CD4-positive, alpha-beta T cell treated with Interleukin-15 for 4 hours (primary cell): ENCODE measurements around the gene PAX1.

Experiments used
- DNase-seq: peaks from one replicate; pipeline ENCODE4 v3.0.0-alpha.2; 2020; ENCODE audit warnings: low spot score

PAX1 gene

GRCh38 chr20:21703717-21704407, 1.6 kb upstream of the PAX1 start:
- no peak for DNase-seq

- DNase-seq = no peak
Measured at GRCh38 chr20:21704408-21705385, 767 bp upstream of the PAX1 start.

GRCh38 chr20:21706261-21707195, 1.1 kb downstream of the PAX1 start:
- no peak for DNase-seq

DNA sequence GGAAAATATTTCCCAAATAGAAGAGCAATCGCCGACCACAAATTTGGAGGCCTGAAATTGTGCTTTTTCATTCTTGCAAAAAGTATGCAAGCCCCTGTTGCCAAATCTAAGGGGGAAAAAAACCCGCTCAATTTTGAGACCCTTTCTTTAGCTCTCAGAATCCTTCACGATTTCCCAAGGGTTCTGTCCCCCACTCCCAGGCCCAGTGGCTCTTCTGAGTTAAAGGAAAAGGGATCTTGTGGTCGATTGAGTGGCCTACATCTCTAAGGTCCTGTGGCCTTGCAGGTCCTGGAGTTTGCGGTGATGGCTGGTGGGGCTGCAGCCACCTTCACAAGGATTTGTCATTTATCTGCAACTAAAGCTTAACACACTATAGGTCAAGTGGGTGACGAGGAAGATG, 1.8 kb downstream of the PAX1 start:
- no peak for DNase-seq

GRCh38 chr20:21707999-21708737, 2.7 kb downstream of the PAX1 start:
- DNase-seq = no peak

DNA sequence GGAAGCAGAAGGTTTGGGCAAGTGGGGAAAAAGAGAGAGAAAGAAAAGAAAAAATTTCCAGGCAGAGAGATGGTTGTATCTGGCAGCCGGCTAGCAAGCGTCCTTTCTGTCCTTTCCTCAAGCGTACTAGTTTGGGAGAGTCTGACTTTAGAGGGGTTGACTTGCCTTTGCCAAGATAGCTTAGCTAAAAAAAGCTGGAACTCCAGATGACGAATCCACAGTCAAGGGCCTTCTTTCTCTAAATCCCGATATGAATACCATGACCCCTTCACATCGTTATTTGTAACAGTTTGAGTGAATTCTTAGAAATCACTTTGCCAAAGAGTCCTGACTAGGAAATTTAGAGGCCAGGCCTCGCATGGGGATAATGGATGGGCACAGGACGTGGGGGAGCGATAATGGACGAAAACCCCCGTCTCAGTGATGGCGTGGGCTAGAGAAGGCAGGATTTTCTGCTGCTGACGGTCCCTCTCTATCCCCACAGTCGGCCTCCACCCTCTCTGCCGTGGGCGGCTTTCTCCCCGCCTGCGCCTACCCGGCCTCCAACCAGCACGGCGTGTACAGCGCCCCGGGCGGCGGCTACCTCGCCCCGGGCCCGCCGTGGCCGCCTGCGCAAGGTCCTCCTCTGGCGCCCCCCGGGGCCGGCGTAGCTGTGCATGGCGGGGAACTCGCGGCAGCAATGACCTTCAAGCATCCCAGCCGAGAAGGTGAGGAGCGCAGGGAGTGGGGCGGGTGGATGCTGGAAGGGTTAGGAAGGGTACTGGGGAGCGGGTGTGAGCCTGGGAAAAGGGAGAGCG, 3.5 kb downstream of the PAX1 start:
- DNase-seq = no peak

GRCh38 chr20:21709535-21709904, 4.1 kb downstream of the PAX1 start:
- DNase-seq = no peak

GRCh38 chr20:21710341-21710740, 4.9 kb downstream of the PAX1 start:
- no peak for DNase-seq

GRCh38 chr20:21710863-21711431, 5.5 kb downstream of the PAX1 start:
- no peak for DNase-seq

- no peak for DNase-seq
Measured at GRCh38 chr20:21712443-21713059, 7.1 kb downstream of the PAX1 start.

- DNase-seq = no peak
Measured at GRCh38 chr20:21713470-21713869, 8.0 kb downstream of the PAX1 start.

DNA sequence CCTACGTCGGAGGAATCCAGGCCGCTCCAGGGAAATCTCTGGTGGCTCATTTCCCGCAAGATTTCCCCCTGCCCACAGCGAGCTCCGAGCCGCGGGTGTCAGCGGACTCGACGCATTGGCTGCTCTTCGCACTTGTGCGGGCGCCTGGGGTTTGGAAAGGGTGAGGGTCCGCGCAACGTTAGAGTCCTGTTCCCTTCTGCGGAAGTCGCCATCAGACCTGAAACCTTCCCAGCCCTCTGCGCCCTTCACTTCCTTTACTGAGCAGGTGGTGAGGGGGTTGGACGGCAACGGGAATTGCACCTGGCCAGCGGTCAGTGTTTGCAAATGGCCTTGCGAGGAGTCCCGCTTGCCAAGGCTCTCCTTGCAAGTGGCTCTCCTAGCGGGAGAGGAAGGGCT, 8.4 kb downstream of the PAX1 start:
- DNase-seq = no peak

DNA sequence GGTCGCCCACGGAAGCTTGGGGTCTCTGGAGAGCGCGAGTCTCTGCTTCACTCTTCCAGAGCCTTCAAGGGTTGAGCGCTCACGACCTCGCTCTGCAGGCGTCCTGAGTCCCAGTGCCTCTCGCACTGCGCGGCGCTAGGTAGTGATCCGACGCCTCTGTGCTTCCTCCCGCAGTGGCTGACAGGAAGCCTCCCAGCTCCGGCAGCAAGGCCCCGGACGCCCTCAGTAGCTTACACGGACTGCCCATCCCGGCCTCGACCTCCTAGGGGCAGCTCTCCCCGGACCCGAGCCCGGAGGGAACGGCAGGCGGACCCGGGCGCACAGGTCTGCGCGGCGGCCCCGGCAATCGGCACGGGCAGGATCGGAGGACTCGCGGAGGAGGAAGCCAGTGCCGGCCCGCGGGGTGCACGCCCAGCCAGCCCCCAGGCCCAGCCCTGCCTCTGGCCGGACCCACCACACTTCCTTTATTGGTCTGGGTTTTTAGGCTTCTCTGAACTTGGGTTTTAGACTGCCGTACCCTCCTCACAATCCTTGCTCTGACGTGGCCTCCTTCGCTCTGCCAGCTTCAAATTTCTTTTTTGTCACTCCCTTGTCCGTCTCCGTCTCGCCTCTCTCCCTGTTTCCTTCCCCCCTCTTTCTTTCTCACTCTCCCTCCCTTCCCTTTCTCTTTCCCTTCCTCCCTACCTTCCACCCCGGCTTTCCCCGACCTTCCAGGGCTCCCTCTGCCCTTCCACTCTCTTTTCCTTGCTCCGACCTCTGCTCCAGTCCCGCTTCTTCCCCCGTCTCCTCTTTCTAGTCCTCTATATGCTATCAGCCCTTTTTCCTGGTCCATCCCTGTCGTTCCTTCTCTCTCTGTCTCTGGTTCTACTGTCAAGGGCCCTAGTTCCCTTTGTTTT, 9.1 kb downstream of the PAX1 start:
- DNase-seq = no peak

DNA sequence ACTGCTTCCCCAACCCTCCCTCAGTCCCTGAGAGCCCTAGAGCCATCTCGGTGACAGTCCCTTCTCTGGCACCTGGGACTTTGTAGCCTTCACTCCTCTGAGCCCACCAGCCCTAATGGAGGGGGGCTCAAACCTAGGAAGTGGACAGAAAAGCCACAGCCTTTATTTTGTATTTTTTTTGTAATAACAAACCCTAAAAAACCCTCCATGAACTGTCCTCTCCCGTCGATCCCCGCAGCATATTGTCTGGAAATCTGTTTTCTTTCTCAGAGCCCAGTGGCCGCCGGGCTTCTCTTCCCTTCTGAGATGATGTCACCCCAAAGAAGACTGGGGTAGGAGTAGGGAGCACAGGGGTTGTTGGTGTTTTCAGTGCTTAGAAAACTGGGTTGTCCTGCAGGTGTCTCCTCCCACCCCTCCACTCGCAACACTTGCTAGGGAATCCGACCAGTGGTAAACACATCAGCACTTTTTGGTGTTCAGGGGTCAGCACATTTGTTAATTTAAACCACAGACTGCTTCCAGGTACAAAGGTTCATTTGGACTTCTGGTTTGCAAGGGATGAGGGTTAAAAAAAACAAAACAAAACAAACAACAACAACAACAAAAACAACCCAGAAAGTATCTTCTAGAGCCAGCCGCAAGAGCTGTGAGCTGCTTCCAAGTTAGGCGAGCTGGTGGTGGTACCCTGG, 9.9 kb downstream of the PAX1 start:
- DNase-seq = no peak

DNA sequence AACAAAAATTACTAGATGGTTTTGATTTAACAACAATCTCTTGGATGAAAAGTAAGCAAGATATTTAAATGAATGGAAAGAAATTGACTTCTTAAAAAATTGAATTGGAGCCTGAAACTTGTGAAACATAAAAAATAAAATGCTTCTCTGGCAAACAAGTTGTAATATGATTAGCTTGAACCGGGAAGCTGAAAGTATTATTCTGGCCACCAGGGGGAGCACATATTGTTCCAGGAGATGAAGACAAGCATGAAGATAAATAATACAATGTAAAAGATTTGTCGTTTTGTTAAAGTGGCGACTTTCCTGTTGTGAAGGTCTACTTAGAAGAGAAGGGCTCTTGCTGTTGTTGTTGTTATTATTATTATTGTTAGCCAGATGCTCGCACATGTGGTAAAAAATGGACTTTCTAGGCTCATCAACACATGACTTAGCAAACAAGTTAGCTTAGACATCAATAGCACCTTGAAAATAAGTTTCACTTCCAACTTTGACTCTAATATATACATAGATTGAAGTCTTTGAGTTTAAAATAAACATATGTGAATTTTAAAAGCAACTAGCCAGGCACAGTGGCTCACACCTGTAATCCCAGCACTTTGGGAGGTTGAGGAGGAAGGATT, 14.2 kb downstream of the PAX1 start:
- DNase-seq = peak; percentile 33

DNA sequence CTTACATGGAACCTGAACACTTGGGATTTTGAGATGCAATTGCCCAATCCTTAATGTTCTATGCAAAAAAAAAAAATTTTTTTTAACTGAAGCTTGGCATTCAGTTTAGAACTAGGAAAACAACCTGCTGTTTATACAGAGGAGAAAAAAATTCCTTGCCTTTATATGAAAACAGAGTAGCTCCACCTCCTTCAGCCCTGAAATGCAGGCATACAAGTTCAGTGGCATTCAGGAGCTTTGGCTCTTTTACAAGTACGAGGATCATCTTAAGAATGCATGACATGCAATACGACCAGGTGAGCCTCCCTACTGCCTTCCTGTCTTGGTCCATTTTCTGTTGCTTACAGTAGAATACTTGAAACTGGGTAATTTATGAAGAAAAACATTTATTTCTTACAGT, 20.4 kb downstream of the PAX1 start:
- no peak for DNase-seq

GRCh38 chr20:21729316-21729715, 23.9 kb downstream of the PAX1 start:
- DNase-seq = no peak

GRCh38 chr20:21739161-21739560, 33.7 kb downstream of the PAX1 start:
- DNase-seq = no peak
